Activated CD4-positive, CD25-positive, alpha-beta regulatory T cell (primary cell): ENCODE data around the gene TPT1.
"Not testable (repeated sequence)": the region's sequence is repeated elsewhere in the genome, so short reads cannot be mapped to it uniquely, and the experiment has no call there.

Source experiments
- DNase-seq, 4 experiments: peaks; one replicate each; lab custom pipeline; 2025; lab: John Stamatoyannopoulos, UW

TPT1 gene

GRCh38 chr13:45301263-45301662 is 39.7 kb downstream of the TPT1 start:
- no peak for DNase-seq

GRCh38 chr13:45300190-45300985 is 40.6 kb downstream of the TPT1 start:
- no peak for DNase-seq

GRCh38 chr13:45299194-45299593 is 41.8 kb downstream of the TPT1 start:
- DNase-seq, result no peak

- DNase-seq, result not testable (repeated sequence)
Measured at GRCh38 chr13:45298550-45298949, 42.4 kb downstream of the TPT1 start.

- no peak for DNase-seq
Measured at GRCh38 chr13:45298206-45298505, 42.8 kb downstream of the TPT1 start.

- DNase-seq, result peak in 1 of 4 experiments; percentile 2
Measured at GRCh38 chr13:45297456-45298205, 43.4 kb downstream of the TPT1 start.

- DNase-seq, result no peak
Measured at GRCh38 chr13:45296259-45296658, 44.7 kb downstream of the TPT1 start.

GRCh38 chr13:45295536-45295935 is 45.4 kb downstream of the TPT1 start:
- no peak for DNase-seq

- no peak for DNase-seq
Measured at GRCh38 chr13:45292176-45292575, 48.8 kb downstream of the TPT1 start.

GRCh38 chr13:45289936-45290563 is 50.9 kb downstream of the TPT1 start:
- no peak for DNase-seq
